HepG2 (cell line): Measurements from ENCODE around the gene UCHL3. TPM values are rescaled to one million over a fixed set of nuclear protein-coding genes. Genes with fewer than 3 reads are reported as not detected.

Experiments
- ATRX ChIP-seq: sonication (generic); formaldehyde crosslinking; IDR thresholded peaks from 2 replicates; pipeline ENCODE4 v1.4.0; 2020; ENCODE audit warnings: missing genetic modification reagents, borderline replicate concordance
- BORCS8-MEF2B ChIP-seq: sonication (generic); formaldehyde crosslinking; IDR thresholded peaks from 2 replicates; pipeline ENCODE4 v1.8.0; 2022; ENCODE audit warnings: mild to moderate bottlenecking, missing genetic modification reagents
- BRF2 ChIP-seq: sonication (generic); formaldehyde crosslinking; IDR thresholded peaks from 2 replicates; pipeline ENCODE4 v1.8.1; 2022; ENCODE audit warnings: mild to moderate bottlenecking, missing genetic modification reagents
- CREM ChIP-seq, 2 experiments: sonication (generic) in 1 of 2; formaldehyde crosslinking in 1 of 2; IDR thresholded peaks; 2 replicates each; pipeline versions ENCODE4 v1.4.0 to v1.6.1; 2016 to 2020; ENCODE audit warnings: antibody characterized with exemption in 1 of 2, mild to moderate bottlenecking in 1 of 2, missing genetic modification reagents in 1 of 2
- GLMP ChIP-seq: sonication (generic); formaldehyde crosslinking; IDR thresholded peaks from 2 replicates; pipeline ENCODE4 v1.9.0; 2021; ENCODE audit warnings: missing genetic modification reagents, mild to moderate bottlenecking, borderline replicate concordance
- IKZF5 ChIP-seq: IDR thresholded peaks from 2 replicates; pipeline ENCODE4 v1.6.1; 2018; ENCODE audit warnings: missing genetic modification reagents, mild to moderate bottlenecking, missing compliant biosample characterization
- MAFK ChIP-seq, 2 experiments: IDR thresholded peaks in 1 of 2; conservative IDR thresholded peaks in 1 of 2; 2 replicates each; pipeline ENCODE4 v1.6.1; 2011; ENCODE audit warnings: improper control_type of control experiment in 2 of 2, low read length in 2 of 2
- STAT6 ChIP-seq: sonication (generic); formaldehyde crosslinking; IDR thresholded peaks from 2 replicates; pipeline ENCODE4 v1.4.0; 2020; ENCODE audit warnings: missing genetic modification reagents, mild to moderate bottlenecking, borderline replicate concordance
- U2AF1 ChIP-seq: fragments of 200-400 bp; formaldehyde crosslinking; optimal IDR thresholded peaks from 2 replicates; pipeline ENCODE3; 2017; ENCODE audit warnings: mild to moderate bottlenecking, low read depth, low read length
- ZNF225 ChIP-seq: sonication (generic); formaldehyde crosslinking; IDR thresholded peaks from 2 replicates; pipeline ENCODE4 v1.4.0; 2020; ENCODE audit warnings: mild to moderate bottlenecking, missing genetic modification reagents
- ZNF280B ChIP-seq: sonication (generic); formaldehyde crosslinking; IDR thresholded peaks from 2 replicates; pipeline ENCODE4 v1.5.0; 2020; ENCODE audit warnings: missing genetic modification reagents, mild to moderate bottlenecking, borderline replicate concordance
- ZNF446 ChIP-seq: sonication (generic); formaldehyde crosslinking; IDR thresholded peaks from 2 replicates; pipeline ENCODE4 v1.5.0; 2020; ENCODE audit warnings: mild to moderate bottlenecking, missing genetic modification reagents
- ZNF557 ChIP-seq: sonication (generic); formaldehyde crosslinking; IDR thresholded peaks from 2 replicates; pipeline ENCODE4 v1.4.0; 2020; ENCODE audit warnings: missing genetic modification reagents
- ZNF740 ChIP-seq: sonication (generic); formaldehyde crosslinking; IDR thresholded peaks from 2 replicates; pipeline ENCODE4 v1.4.0; 2020; ENCODE audit warnings: missing genetic modification reagents
- ZUFSP ChIP-seq: sonication (generic); formaldehyde crosslinking; IDR thresholded peaks from 2 replicates; pipeline ENCODE4 v1.9.0; 2021; ENCODE audit warnings: missing genetic modification reagents, mild to moderate bottlenecking, borderline replicate concordance
- polyA plus RNA-seq, 8 experiments: library from polyadenylated mRNA; depleted of rRNA in 3 of 8; stranded (reverse) in 7 of 8; unstranded in 1 of 8; fragments of >200 nt; fragmentation: Illumina TruSeq in 4 of 8; extraction: Trizol in 4 of 8; gene quantifications; 2 replicates each; pipeline versions ENCODE4 v1.2.1 to v1.2.3, GENCODE V29; 2011 to 2016; ENCODE audit warnings: low read depth in 4 of 8, missing spikeins in 1 of 8, mixed read lengths in 1 of 8; ENCODE audit not compliant: insufficient read depth in 1 of 8
- total RNA-seq, 5 experiments: library from RNA; depleted of rRNA; stranded (reverse); fragments of >200 nt; fragmentation: Illumina TruSeq; extraction: Trizol; gene quantifications; 2 replicates each; pipeline ENCODE4 v1.2.3, GENCODE V29; 2016; ENCODE audit warnings: low read depth in 1 of 5

Gene UCHL3
- total and polyA plus RNA-seq, 2 of the 13 experiments (the other 11 are each of a cell fraction or from before 2014, with no cell fraction given) = 36.2 to 93.3 TPM

- TF ChIP-seq ZUFSP = no peak
- no peak; the same call in 1 of the 2 replicates for TF ChIP-seq ZNF557
- TF ChIP-seq ATRX (CRISPR knock-in tag) = no peak
- TF ChIP-seq IKZF5 (CRISPR knock-in tag) = peak; percentile 40; the same call in 1 of the 2 replicates
- peak; percentile 80; the same call in 1 of the 2 replicates for TF ChIP-seq ZNF225 (CRISPR knock-in tag)
- TF ChIP-seq STAT6 (CRISPR knock-in tag) = no peak
- TF ChIP-seq CREM (IDR thresholded peaks at IDR 0.05) = no peak
- TF ChIP-seq CREM (CRISPR knock-in tag; IDR thresholded peaks at IDR 0.05) = no peak
- TF ChIP-seq BORCS8-MEF2B = peak; percentile 92; the same call in 1 of the 2 replicates
- peak; percentile 42; the same call in 1 of the 2 replicates for TF ChIP-seq ZNF740 (CRISPR knock-in tag)
- TF ChIP-seq U2AF1 = no peak
- peak; percentile 83; the same call in 1 of the 2 replicates for TF ChIP-seq ZNF446
- no peak for TF ChIP-seq MAFK (conservative IDR thresholded peaks at IDR 0.05 in 1 of 2, IDR thresholded peaks at IDR 0.05 in 1 of 2; ENCODE audit: low read length in 2 of 2)
- TF ChIP-seq GLMP (CRISPR knock-in tag) = no peak
- peak; percentile 64; the same call in 1 of the 2 replicates for TF ChIP-seq ZNF280B
- 0 out of 2 replicates have a peak, but pooled peaks have one; percentile 41 for TF ChIP-seq BRF2
Measured at GRCh38 chr13:75635101-75635827, 85.7 kb downstream of the UCHL3 start (continued).
